ENCODE data around the gene CYP51A1. TPM values are rescaled to one million over a fixed set of nuclear protein-coding genes. Genes with fewer than 3 reads are reported as not detected.

Gene CYP51A1
- total and polyA plus RNA-seq, 4 donors, result 56.4 to 338 (median 170) TPM

- Histone ChIP-seq H3K36me3 (ENCODE audit: control insufficient read depth in 4 of 4, insufficient read depth in 3 of 4, low read depth in 1 of 4, low read length in 3 of 4) (peaks cover 2 to 30% (median 23%) of the 10 kb centered on the region in 4 donors), H3K9me3 (ENCODE audit: control insufficient read depth in 4 of 4, low read length in 3 of 4) (no peaks in the 10 kb centered on the region), H3K4me1 (ENCODE audit: control insufficient read depth in 4 of 4, insufficient read depth in 4 of 4, low read length in 3 of 4) (no peaks in the 10 kb centered on the region), H3K27ac (ENCODE audit: low read depth in 1 of 2, low read length in 2 of 2) (no peak overlapping the region), H3K9ac (ENCODE audit: low read depth in 1 of 2, low read length in 2 of 2) (no peak overlapping the region), H3K4me3 (ENCODE audit: low read depth in 1 of 3, low read length in 3 of 3) (no peak overlapping the region), H3K27me3 (ENCODE audit: control insufficient read depth in 4 of 4, insufficient read depth in 4 of 4, low read length in 3 of 4) (no peaks in the 10 kb centered on the region)
- 98% methylated on average over 3 of the region's 3 CpGs for WGBS
- TF ChIP-seq MAX (IDR thresholded peaks at IDR 0.05), result no peak
- no peak for TF ChIP-seq JUND (IDR thresholded peaks at IDR 0.05)
- no peak for TF ChIP-seq SP1 (IDR thresholded peaks at IDR 0.05)
- no peak for TF ChIP-seq HNF4A (conservative IDR thresholded peaks at IDR 0.05)
- TF ChIP-seq TAF1 (conservative IDR thresholded peaks at IDR 0.05), result no peak
- no peak for TF ChIP-seq GABPA (IDR thresholded peaks at IDR 0.05 in 1 of 2, conservative IDR thresholded peaks at IDR 0.05 in 1 of 2)
- TF ChIP-seq, protein P1, sequence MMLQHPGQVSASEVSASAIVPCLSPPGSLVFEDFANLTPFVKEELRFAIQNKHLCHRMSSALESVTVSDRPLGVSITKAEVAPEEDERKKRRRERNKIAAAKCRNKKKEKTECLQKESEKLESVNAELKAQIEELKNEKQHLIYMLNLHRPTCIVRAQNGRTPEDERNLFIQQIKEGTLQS (IDR thresholded peaks at IDR 0.05), result no peak
- no peak for TF ChIP-seq RXRA (IDR thresholded peaks at IDR 0.05)
- no peak for TF ChIP-seq EGR1 (IDR thresholded peaks at IDR 0.05; ENCODE audit: low read depth in 2 of 2)
- TF ChIP-seq, protein P2, sequence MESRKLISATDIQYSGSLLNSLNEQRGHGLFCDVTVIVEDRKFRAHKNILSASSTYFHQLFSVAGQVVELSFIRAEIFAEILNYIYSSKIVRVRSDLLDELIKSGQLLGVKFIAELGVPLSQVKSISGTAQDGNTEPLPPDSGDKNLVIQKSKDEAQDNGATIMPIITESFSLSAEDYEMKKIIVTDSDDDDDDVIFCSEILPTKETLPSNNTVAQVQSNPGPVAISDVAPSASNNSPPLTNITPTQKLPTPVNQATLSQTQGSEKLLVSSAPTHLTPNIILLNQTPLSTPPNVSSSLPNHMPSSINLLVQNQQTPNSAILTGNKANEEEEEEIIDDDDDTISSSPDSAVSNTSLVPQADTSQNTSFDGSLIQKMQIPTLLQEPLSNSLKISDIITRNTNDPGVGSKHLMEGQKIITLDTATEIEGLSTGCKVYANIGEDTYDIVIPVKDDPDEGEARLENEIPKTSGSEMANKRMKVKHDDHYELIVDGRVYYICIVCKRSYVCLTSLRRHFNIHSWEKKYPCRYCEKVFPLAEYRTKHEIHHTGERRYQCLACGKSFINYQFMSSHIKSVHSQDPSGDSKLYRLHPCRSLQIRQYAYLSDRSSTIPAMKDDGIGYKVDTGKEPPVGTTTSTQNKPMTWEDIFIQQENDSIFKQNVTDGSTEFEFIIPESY (IDR thresholded peaks at IDR 0.05), result no peak
- TF ChIP-seq FOXA2 (IDR thresholded peaks at IDR 0.05), result no peak
- no peak for TF ChIP-seq CTCF (IDR thresholded peaks at IDR 0.05; ENCODE audit: low read depth, low read length, missing input control)
- no peak for TF ChIP-seq YY1 (IDR thresholded peaks at IDR 0.05)
- TF ChIP-seq RAD21 (IDR thresholded peaks at IDR 0.05), result no peak
- no peak for TF ChIP-seq HNF4G (IDR thresholded peaks at IDR 0.05)
- TF ChIP-seq FOXA1 (IDR thresholded peaks at IDR 0.05), result no peak
- TF ChIP-seq, protein P3, sequence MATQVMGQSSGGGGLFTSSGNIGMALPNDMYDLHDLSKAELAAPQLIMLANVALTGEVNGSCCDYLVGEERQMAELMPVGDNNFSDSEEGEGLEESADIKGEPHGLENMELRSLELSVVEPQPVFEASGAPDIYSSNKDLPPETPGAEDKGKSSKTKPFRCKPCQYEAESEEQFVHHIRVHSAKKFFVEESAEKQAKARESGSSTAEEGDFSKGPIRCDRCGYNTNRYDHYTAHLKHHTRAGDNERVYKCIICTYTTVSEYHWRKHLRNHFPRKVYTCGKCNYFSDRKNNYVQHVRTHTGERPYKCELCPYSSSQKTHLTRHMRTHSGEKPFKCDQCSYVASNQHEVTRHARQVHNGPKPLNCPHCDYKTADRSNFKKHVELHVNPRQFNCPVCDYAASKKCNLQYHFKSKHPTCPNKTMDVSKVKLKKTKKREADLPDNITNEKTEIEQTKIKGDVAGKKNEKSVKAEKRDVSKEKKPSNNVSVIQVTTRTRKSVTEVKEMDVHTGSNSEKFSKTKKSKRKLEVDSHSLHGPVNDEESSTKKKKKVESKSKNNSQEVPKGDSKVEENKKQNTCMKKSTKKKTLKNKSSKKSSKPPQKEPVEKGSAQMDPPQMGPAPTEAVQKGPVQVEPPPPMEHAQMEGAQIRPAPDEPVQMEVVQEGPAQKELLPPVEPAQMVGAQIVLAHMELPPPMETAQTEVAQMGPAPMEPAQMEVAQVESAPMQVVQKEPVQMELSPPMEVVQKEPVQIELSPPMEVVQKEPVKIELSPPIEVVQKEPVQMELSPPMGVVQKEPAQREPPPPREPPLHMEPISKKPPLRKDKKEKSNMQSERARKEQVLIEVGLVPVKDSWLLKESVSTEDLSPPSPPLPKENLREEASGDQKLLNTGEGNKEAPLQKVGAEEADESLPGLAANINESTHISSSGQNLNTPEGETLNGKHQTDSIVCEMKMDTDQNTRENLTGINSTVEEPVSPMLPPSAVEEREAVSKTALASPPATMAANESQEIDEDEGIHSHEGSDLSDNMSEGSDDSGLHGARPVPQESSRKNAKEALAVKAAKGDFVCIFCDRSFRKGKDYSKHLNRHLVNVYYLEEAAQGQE (IDR thresholded peaks at IDR 0.05), result no peak
- no peak for TF ChIP-seq NR2F2 (IDR thresholded peaks at IDR 0.05)
- no peak for DNase-seq (ENCODE audit: low spot score)
Measured at GRCh38 chr7:92072708-92073107, 61.6 kb downstream of the CYP51A1 start.
